Transverse colon (tissue), 4 donors: Measurements from ENCODE around the gene CDADC1.

ENCODE experiments used
- EP300 ChIP-seq: sonication (generic); formaldehyde crosslinking; IDR thresholded peaks from one replicate; pipeline ENCODE4 v1.6.1; 2017; ENCODE audit warnings: antibody characterized with exemption, low read depth
- POLR2A ChIP-seq: fragments of 450-650 bp; IDR thresholded peaks from one replicate; pipeline ENCODE4 v1.6.1; 2016; ENCODE audit warnings: antibody characterized with exemption, mild to moderate bottlenecking, moderate library complexity
- POLR2AphosphoS5 ChIP-seq, 3 donors: sonication (generic); formaldehyde crosslinking; IDR thresholded peaks; one replicate each; pipeline ENCODE4 v1.6.1; 2016; ENCODE audit warnings: antibody characterized with exemption in 3 of 3
- TF ChIP-seq, protein P1 (sequence below), 5 experiments: fragments of 200-600 bp in 3 of 5; fragments of 450-650 bp in 2 of 5; sonication (generic) in 3 of 5; IDR thresholded peaks; 1 replicate in 2 of 5; 2 replicates in 3 of 5; pipeline ENCODE4 v1.5.1; 2016 to 2017; ENCODE audit warnings: antibody characterized with exemption in 5 of 5, inconsistent platforms in 3 of 5, mild to moderate bottlenecking in 2 of 5, moderate library complexity in 1 of 5

DNA sequence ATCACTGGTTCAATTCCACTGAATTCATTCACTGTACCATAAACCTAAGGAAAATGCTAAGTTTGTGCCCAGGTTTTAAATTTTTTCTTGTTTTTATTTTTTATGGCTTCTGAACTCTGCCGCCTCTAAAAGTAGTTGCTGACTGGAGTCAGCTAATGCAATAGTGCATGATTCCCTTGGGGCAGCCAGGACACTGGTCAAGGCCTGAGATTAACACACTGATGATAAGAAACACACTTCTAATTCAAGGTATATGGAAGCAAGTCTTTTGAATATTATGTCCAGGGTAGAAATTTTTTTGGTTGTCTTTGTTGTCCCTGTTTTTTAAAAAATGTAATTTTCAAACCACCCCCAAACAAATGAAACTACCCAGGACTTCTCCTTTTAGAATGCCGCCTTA, 72.2 kb downstream of the CDADC1 start:
- no peak for TF ChIP-seq POLR2AphosphoS5 (IDR thresholded peaks at IDR 0.05)
- no peak for TF ChIP-seq POLR2A
- TF ChIP-seq, protein P1, sequence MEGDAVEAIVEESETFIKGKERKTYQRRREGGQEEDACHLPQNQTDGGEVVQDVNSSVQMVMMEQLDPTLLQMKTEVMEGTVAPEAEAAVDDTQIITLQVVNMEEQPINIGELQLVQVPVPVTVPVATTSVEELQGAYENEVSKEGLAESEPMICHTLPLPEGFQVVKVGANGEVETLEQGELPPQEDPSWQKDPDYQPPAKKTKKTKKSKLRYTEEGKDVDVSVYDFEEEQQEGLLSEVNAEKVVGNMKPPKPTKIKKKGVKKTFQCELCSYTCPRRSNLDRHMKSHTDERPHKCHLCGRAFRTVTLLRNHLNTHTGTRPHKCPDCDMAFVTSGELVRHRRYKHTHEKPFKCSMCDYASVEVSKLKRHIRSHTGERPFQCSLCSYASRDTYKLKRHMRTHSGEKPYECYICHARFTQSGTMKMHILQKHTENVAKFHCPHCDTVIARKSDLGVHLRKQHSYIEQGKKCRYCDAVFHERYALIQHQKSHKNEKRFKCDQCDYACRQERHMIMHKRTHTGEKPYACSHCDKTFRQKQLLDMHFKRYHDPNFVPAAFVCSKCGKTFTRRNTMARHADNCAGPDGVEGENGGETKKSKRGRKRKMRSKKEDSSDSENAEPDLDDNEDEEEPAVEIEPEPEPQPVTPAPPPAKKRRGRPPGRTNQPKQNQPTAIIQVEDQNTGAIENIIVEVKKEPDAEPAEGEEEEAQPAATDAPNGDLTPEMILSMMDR (IDR thresholded peaks at IDR 0.05), result no peak
- TF ChIP-seq EP300, result no peak
